HG02588 (cell line): ENCODE data around the gene OR4D6.
"Not testable (repeated sequence)": the region's sequence is repeated elsewhere in the genome, so short reads cannot be mapped to it uniquely, and the experiment has no call there.

ENCODE experiments used
- ATAC-seq: cut with Tn5 transposase; IDR thresholded peaks from one replicate; pipeline ENCODE4 v1.9.1; 2021; ENCODE audit warnings: mild to moderate bottlenecking, moderate library complexity; ENCODE audit not compliant: unreplicated experiment

The OR4D6 gene

DNA sequence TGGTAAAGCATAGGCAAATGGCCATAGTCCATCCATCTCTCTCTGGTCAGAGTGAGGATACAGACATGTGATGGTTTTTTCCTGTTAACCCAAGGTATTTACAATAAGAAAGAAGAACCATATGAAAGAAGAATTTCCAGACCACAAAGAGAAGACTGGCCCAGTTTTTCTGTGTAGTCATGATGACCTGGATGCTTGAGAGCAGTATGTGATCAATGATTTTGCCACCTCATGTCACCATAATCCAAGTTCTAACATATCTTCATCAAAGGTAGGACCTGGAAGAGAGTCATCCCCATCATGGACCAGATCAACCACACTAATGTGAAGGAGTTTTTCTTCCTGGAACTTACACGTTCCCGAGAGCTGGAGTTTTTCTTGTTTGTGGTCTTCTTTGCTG, at the start of gene OR4D6:
TSS of gene OR4D6 (plus strand) at position 301 of the 400 bp plus-strand sequence. CDS start at position 301, 0 bp downstream.
- ATAC-seq = no peak

GRCh38 chr11:59413646-59414045, 43.1 kb upstream of the OR4D6 start:
- no peak for ATAC-seq

- ATAC-seq = no peak
These were observed 41.6 kb upstream of the OR4D6 start for GRCh38 chr11:59415111-59415510.

DNA sequence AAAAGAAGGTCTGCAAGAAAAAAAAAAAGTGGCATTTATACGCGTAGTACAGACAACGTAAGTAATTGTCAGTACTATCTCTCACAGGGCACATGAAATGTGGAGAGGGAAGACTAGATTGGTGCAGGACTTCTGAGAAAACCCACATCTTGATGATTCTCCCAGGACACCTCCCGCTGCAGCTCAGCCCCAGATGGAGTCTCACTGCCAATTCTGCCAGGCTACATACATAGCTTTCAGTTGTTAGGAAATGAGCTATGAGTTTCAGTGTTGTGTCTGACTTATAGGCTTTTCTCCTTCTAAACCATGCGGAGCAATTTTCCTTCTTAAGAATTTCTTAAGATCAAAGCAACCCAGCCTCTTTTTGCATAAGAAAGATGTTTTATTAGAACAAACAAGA, 40.1 kb upstream of the OR4D6 start:
- no peak for ATAC-seq

DNA sequence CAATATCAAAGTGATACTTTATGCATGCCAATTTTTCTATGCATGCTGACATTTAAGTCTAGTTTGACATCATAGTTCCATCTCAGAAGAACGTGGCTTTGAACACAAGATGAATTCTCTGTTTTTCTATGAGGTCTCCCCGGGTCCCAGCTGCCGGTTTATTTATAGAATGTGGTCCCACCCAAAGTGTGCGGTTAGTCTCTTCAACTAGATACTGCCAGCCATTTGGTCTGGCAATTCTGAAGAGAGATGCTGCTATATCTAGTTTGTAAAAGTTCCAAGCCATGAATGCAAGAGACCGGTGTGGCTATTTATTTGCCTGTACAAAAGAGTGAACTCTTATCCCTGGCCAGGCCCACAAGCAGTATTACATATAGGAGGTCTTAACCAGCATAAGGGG, 39.7 kb upstream of the OR4D6 start:
- ATAC-seq = no peak

DNA sequence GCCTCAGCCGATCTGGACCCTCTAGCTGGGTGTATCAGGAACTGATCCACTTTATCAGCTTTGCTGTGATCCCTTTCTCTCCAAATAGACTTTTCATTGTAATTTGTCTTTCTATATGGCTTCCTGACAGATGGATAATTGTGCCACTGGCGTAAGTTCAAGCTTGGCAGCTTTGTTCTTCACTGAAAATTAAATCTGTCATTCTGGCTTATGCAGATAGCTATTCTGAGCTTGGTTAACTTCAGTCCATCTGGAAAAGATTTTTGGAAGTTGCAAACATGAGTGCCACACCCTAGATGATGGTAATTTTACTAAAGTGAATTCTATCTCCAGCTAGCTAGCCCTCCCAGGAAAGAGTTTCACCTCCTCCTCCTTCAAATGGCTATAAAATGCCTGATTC, 38.6 kb upstream of the OR4D6 start:
- ATAC-seq = no peak

DNA sequence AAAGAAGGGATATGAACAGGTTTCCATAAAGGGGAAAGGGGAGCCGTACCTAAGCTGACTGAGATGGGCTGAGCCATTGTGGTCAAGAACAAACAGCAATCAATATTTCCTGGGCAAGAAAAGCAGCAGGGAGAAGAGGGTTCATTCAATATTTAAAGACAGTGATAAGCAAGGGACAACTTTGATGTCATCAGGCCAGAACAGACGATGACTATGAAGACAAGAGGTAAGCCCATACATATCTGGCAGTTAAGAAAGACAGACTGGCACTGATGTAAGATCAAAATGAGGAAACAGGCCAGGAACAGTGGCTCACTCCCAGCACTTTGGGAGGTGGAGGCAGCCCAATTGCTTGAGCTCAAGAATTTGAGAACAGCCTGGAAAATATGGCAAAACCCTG, 32.9 kb upstream of the OR4D6 start:
- ATAC-seq = no peak

DNA sequence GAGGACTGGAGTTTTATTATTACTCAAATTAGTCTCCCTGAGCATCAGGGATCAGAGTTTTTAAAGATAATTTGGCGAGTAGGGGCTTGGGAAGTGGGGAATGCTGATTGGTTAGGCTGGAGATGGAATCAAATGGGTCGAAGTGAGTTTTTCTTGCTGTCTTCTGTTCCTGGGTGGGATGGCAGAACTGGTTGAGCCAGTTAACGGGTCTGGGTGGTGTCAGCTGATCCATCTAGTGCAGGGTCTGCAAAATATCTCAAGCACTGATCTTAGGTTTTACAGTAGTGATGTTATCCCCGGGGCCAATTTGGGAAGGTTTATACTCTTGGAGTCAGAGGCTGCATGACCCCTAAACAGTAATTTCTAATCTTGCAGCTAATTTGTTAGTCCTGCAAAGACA, 31.6 kb upstream of the OR4D6 start:
- no peak for ATAC-seq

GRCh38 chr11:59426361-59427067, 30.2 kb upstream of the OR4D6 start, which contains the start of gene OR5A2:
Gene OR5A2 (minus strand): TSS chr11:59426413. CDS start chr11:59422953, 3,460 bp downstream.
- ATAC-seq = no peak

DNA sequence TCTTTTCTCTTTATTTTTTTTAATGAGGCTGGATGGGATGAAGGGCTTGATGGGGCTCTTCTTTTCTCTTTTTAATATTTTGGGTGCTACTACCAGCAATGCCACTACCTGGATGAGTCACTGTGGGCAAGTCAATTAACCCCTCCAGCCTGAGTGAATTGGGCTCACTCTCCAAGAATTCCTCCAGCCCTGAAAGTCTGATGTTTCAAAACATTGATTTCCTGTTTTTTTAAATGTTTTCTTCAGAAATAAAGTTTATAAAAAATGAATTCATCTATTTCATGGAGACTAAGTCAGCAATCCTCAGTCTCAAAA, 29.7 kb upstream of the OR4D6 start:
- no peak for ATAC-seq

- ATAC-seq = peak; percentile 66
These were observed 26.7 kb upstream of the OR4D6 start for GRCh38 chr11:59429924-59430516.

DNA sequence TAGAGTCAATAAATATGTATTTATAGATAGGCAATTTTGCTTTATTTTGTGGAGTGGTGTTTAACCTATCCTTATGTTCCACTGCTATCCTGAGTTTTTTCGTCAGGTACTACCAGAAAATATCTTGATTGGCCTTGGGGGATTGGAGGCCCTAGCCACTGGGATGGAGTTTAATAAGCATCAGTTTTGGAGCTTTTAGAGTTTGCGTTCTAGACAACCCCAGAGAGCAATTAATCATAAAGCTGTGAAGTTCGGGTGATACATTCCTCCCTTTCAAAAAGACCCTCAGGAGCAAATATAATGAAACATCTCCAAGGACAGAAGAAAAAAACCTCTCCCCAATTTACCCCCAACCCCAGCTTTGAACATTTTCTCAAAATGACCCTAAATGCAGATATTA, 20.6 kb upstream of the OR4D6 start, which contains the start of gene OR5A1:
TSS of gene OR5A1 (plus strand) at position 301 of the 400 bp plus-strand sequence. CDS start 6,700 bp downstream, outside the sequence.
- no peak for ATAC-seq

- no peak for ATAC-seq
These were observed 19.0 kb upstream of the OR4D6 start for GRCh38 chr11:59437770-59438169.

DNA sequence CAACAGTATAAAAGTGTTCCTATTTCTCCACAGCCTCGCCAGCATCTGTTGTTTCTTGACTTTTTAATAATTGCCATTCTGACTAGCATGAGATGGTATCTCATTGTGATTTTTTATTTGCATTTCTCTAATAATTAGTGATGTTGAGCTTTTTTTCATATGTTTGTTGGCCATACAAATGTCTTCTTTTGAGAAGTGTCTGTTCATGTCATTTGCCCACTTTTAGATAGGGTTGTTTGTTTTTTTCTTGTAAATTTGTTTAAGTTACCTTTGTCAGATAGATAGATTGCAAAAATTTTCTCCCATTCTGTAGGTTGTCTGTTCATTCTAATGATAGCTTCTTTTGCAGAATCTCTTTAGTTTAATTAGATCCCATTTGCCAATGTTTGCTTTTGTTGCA, 11.1 kb upstream of the OR4D6 start:
- ATAC-seq = not testable (repeated sequence)

GRCh38 chr11:59448484-59448883, 8.3 kb upstream of the OR4D6 start:
- ATAC-seq = no peak

DNA sequence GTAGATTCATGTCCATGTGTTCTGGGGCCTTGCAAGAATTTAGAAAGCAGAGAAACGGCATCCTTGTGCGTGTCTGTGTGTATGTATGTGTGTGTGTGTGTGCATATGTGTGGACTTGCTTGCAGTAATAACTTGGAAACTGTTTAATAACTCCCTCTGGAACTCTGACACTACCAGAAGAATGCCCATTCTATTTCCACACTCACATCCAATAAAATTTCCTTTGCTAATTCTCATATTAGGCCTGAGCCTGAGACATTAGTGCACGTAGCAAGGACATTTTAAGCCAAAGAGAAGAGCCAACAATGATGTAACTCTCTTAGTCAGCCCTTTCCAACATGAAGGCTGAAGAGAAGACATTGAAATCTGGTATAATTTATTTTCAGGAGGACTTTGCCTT, 3.2 kb downstream of the OR4D6 start:
- no peak for ATAC-seq

DNA sequence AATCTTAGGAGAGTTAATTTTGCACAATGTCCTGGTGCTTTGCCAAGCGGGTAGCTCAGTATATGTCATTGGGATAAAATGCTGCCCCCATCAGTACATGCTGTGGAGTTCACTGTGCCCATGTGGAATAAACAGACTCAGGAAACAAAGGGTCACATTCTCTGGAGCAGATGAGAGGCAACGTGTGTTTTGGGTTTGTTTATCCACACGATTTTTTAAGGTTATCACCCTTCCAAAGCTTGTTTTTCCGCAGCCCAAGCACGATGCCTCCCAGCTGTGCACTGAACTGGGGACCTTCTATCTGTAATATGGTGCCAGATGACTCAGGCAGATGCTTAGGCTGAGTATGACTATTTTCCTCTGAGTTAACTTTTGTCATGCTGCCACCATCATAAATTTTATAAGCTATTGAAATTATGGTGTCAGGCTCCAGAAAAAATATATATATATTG, 6.5 kb downstream of the OR4D6 start:
- ATAC-seq = no peak

DNA sequence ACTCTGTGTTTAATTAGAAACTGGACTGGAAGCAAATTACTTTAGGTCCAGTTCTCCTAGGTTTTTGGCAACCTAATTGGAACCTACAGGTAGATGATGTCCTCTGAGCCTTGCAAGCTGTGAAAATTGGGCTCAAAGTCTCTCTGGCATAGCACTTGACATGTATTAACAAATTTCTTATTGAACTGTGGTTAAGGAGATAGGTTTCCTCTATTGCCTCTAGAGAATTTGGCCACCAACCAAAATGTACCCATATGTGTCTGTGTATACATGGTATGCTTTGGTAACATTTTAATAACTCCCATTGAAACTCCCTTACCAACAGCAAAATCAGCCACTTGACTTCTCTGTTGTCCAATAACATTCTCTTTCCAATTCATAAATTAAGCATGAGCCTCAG, 16.3 kb downstream of the OR4D6 start, which contains the start of gene OR4D10:
TSS of gene OR4D10 (plus strand) at position 301 of the 400 bp plus-strand sequence. CDS start 4,115 bp downstream, outside the sequence.
- no peak for ATAC-seq

DNA sequence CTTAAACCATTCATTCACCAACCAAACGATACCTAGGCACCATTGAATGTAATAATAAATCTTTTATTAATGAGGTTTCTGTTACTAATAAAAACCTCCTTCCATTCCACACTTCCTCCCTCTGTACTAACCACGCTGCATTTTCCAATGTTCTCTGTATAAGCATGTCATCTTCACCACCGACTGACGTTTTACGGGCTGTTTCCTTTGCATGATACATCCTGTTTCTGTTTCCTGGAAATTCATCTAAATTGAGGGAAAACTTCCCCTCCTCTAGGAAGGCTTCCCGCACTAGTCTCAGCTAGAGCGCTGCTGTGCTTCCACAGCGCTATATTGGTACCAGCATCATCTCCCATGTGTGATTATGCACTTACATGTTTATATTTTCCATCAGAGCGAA, 18.4 kb downstream of the OR4D6 start:
- no peak for ATAC-seq

GRCh38 chr11:59479906-59480305, 23.1 kb downstream of the OR4D6 start:
- no peak for ATAC-seq

DNA sequence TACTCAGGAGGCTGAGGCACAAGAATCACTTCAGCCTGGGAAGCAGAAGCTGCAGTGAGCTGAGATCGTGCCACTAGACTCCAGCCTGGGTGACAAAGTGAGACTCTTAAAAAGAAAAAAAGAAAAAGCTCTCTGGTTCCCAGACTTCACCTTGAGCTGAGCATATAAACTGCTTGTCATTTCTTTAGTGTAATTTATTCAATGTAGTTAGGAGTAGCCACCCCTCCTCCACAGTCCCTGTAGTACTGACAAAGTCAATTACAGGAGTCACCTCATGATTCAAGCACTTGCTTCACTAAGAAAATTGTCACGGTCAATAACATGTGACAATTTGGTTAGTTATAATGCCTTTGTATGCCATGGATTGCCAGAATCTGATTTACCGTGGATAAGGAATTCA, 23.6 kb downstream of the OR4D6 start:
- ATAC-seq = no peak

GRCh38 chr11:59501931-59502330, 45.2 kb downstream of the OR4D6 start:
- ATAC-seq = no peak
